K562 (cell line): ENCODE measurements around the gene XCL2. TPM values are rescaled to one million over a fixed set of nuclear protein-coding genes. Genes with fewer than 3 reads are reported as not detected.

Experiments used
- ATAC-seq: fragments of 200-7000 bp; cut with Tn5 transposase; 3 replicates; pipeline ENCODE4 v1.9.1; 2020; ENCODE audit warnings: moderate library complexity
- BruUV-seq: library from RNA; stranded (reverse); fragments of 400-500 nt; replicated peaks from 2 replicates; lab custom pipeline; 2021; lab: Mats Ljungman, UMichigan
- CTCF ChIA-PET: fragments of 300-600 bp; formaldehyde crosslinking; extraction: SDS; loops from one replicate; lab custom pipeline; 2021; ENCODE audit warnings: low intra/inter-chr PET ratio; lab: Yijun Ruan, JAX
- POLR2A ChIA-PET: fragments of 300-600, 350-650 bp; sonication (Branson Sonifier 250); formaldehyde crosslinking; extraction: SDS; loops from one replicate; lab custom pipeline; 2021; ENCODE audit warnings: antibody characterized with exemption, inconsistent platforms; lab: Yijun Ruan, JAX
- DNase-seq, 4 experiments: peaks; one replicate each; pipeline versions ENCODE4 v3.0.0 to v3.0.0-alpha.2; 2011 to 2018; ENCODE audit warnings: low spot score in 3 of 4, mixed read lengths in 3 of 4; ENCODE audit errors: extremely low read depth in 1 of 4
- FAIRE-seq: peaks from 2 replicates; lab custom pipeline; 2011; peaks lifted over from hg19 to GRCh38; lab: Jason Lieb, UNC
- H2AFZ ChIP-seq: 2 replicates; pipeline ENCODE4 v1.6.0; 2011; ENCODE audit warnings: low read depth, low read length, control low read depth, inconsistent platforms
- H3K27ac ChIP-seq: fragments of 200-600 bp; 3 replicates; pipeline ENCODE4 v1.8.0; 2011; ENCODE audit warnings: low read depth, mild to moderate bottlenecking, control low read depth, inconsistent platforms, low read length, moderate library complexity, mixed read lengths; ENCODE audit errors: extremely low read depth
- H3K27me3 ChIP-seq, 2 experiments: fragments of 300-600 bp in 1 of 2; 2 replicates in 1 of 2; 3 replicates in 1 of 2; pipeline versions ENCODE4 v1.6.0 to v1.8.0; 2011; ENCODE audit warnings: inconsistent platforms in 2 of 2, low read length in 2 of 2, mild to moderate bottlenecking in 1 of 2, mixed read lengths in 1 of 2, moderate library complexity in 1 of 2; ENCODE audit not compliant: control insufficient read depth in 2 of 2, insufficient read depth in 2 of 2
- H3K36me3 ChIP-seq: fragments of 300-600 bp; 3 replicates; pipeline ENCODE4 v1.8.0; 2011; ENCODE audit warnings: mild to moderate bottlenecking, low read length, inconsistent platforms; ENCODE audit not compliant: control insufficient read depth, insufficient read depth
- H3K4me1 ChIP-seq, 2 experiments: fragments of 200-600 bp in 1 of 2; replicated peaks in 1 of 2; 2 replicates in 1 of 2; 3 replicates in 1 of 2; pipeline versions ENCODE4 v1.5.1 to v1.8.0; 2011; ENCODE audit warnings: inconsistent platforms in 2 of 2, low read length in 2 of 2, mild to moderate bottlenecking in 1 of 2, mixed read lengths in 1 of 2, moderate library complexity in 1 of 2; ENCODE audit not compliant: control insufficient read depth in 2 of 2, insufficient read depth in 2 of 2
- H3K4me2 ChIP-seq: 2 replicates; pipeline ENCODE4 v1.6.1; 2011; ENCODE audit warnings: low read length, control low read depth, inconsistent platforms, mixed read lengths; ENCODE audit not compliant: insufficient read depth
- H3K4me3 ChIP-seq: fragments of 200-600 bp; sonication (generic), shearing (Covaris generic); 2 replicates; pipeline ENCODE4 v1.5.1; 2016; ENCODE audit warnings: control low read depth, inconsistent platforms
- H3K79me2 ChIP-seq: fragments of 200-600 bp; 3 replicates; pipeline ENCODE4 v1.8.0; 2011; ENCODE audit warnings: low read length, inconsistent platforms; ENCODE audit not compliant: control insufficient read depth, insufficient read depth
- H3K9ac ChIP-seq, 2 experiments: 2 replicates each; pipeline versions ENCODE4 v1.6.0 to v1.6.1; 2011; ENCODE audit warnings: low read depth in 2 of 2, low read length in 2 of 2, control low read depth in 1 of 2, inconsistent platforms in 1 of 2, mild to moderate bottlenecking in 1 of 2, mixed read lengths in 1 of 2; ENCODE audit not compliant: insufficient read depth in 1 of 2
- H3K9me1 ChIP-seq: one replicate; pipeline ENCODE4 v1.6.0; 2011; ENCODE audit warnings: inconsistent platforms, mild to moderate bottlenecking, low read length, moderate library complexity; ENCODE audit not compliant: control insufficient read depth, insufficient read depth
- H3K9me3 ChIP-seq: replicated peaks from 2 replicates; pipeline ENCODE4 v1.5.1; 2011; ENCODE audit warnings: low read depth, low read length, inconsistent platforms; ENCODE audit not compliant: control insufficient read depth, insufficient read depth
- H4K20me1 ChIP-seq: replicated peaks from 2 replicates; pipeline ENCODE4 v1.6.1; 2011; ENCODE audit warnings: low read length, inconsistent platforms, mixed read lengths; ENCODE audit not compliant: control insufficient read depth, insufficient read depth
- CHAMP1 ChIP-seq: fragments of 450-650 bp; IDR thresholded peaks from 2 replicates; pipeline ENCODE4 v1.6.1; 2016; ENCODE audit warnings: mild to moderate bottlenecking
- ETS1 ChIP-seq: conservative IDR thresholded peaks from 2 replicates; pipeline ENCODE4 v1.6.1; 2011; ENCODE audit warnings: low read depth, mild to moderate bottlenecking, low read length; ENCODE audit not compliant: control insufficient read depth
- KDM4B ChIP-seq, 2 experiments: fragments of 450-650 bp in 1 of 2; sonication (generic) in 1 of 2; IDR thresholded peaks; 2 replicates each; pipeline ENCODE4 v1.6.1; 2016 to 2017; ENCODE audit warnings: borderline replicate concordance in 2 of 2, antibody characterized with exemption in 1 of 2, low read depth in 1 of 2, mild to moderate bottlenecking in 1 of 2
- MAX ChIP-seq: sonication (generic); formaldehyde crosslinking; IDR thresholded peaks from 2 replicates; pipeline ENCODE4 v1.9.0; 2022; ENCODE audit warnings: mild to moderate bottlenecking, missing genetic modification reagents
- PATZ1 ChIP-seq: fragments of 250-450 bp; sonication (Bioruptor Pico); IDR thresholded peaks from 2 replicates; pipeline ENCODE4 v1.5.0; 2020; ENCODE audit warnings: mild to moderate bottlenecking, borderline replicate concordance
- SMARCA5 ChIP-seq: fragments of 450-650 bp; IDR thresholded peaks from 2 replicates; pipeline ENCODE4 v1.6.1; 2016
- SMARCB1 ChIP-seq: IDR thresholded peaks from 2 replicates; pipeline ENCODE4 v1.6.1; 2011; ENCODE audit warnings: improper control_type of control experiment, low read depth; ENCODE audit not compliant: insufficient read length
- SPI1 ChIP-seq: IDR thresholded peaks from 2 replicates; pipeline ENCODE4 v1.6.1; 2011; ENCODE audit warnings: low read depth, low read length, control low read depth, borderline replicate concordance
- ZNF143 ChIP-seq: sonication (generic); formaldehyde crosslinking; IDR thresholded peaks from 2 replicates; pipeline ENCODE4 v1.9.0; 2022; ENCODE audit warnings: mild to moderate bottlenecking, missing genetic modification reagents
- ZNF232 ChIP-seq: sonication (generic); formaldehyde crosslinking; IDR thresholded peaks from 2 replicates; pipeline ENCODE4 v1.8.0; 2022; ENCODE audit warnings: mild to moderate bottlenecking, missing genetic modification reagents
- ZNF274 ChIP-seq: IDR thresholded peaks from 2 replicates; pipeline ENCODE4 v1.6.1; 2011; ENCODE audit warnings: low read depth, mild to moderate bottlenecking, low read length, moderate library complexity, borderline replicate concordance
- ZNF398 ChIP-seq: fragments of 250-450 bp; sonication (Bioruptor Pico); IDR thresholded peaks from 2 replicates; pipeline ENCODE4 v1.8.0; 2021; ENCODE audit warnings: moderate library complexity, mild to moderate bottlenecking, inconsistent platforms
- ZNF830 ChIP-seq: fragments of 250-450 bp; sonication (Bioruptor Pico); IDR thresholded peaks from 2 replicates; pipeline ENCODE4 v1.5.0; 2021; ENCODE audit warnings: mild to moderate bottlenecking
- ZSCAN32 ChIP-seq: fragments of 450-650 bp; formaldehyde crosslinking; IDR thresholded peaks from 2 replicates; pipeline ENCODE4 v1.4.0; 2020; ENCODE audit warnings: mild to moderate bottlenecking, moderate library complexity
- WGBS: fragments of 100-300 bp; shearing (Covaris generic); methylation state at CpG from one replicate; pipeline ENCODE4 v1.1.6; 2016; ENCODE audit warnings: low coverage, mixed read lengths; ENCODE audit not compliant: insufficient coverage; ENCODE audit errors: missing lambda C conversion rate; 5-methylcytosine and 5-hydroxymethylcytosine counted together
- in situ Hi-C: fragments of 300-500 bp; cut with MboI; formaldehyde crosslinking; loops from 4 replicates; pipeline ENCODE4 v1.15.0; 2018; ENCODE audit warnings: inconsistent platforms, mixed read lengths
- intact Hi-C: fragments of 100-400 bp; cut with micrococcal nuclease; formaldehyde crosslinking; loops from 2 replicates; pipeline ENCODE4 v1.14.2; 2022
- polyA plus RNA-seq, 8 experiments: library from polyadenylated mRNA; depleted of rRNA in 4 of 8; stranded (reverse) in 5 of 8; unstranded in 3 of 8; fragments of >200 nt; fragmentation: Nextera tagmentation in 2 of 8; fragmentation: Illumina TruSeq in 1 of 8; extraction: Ambion mirVana in 2 of 8; extraction: Trizol in 1 of 8; gene quantifications; 2 replicates each; pipeline versions ENCODE4 v1.2.1 to v1.2.3, GENCODE V29; 2011 to 2014; ENCODE audit warnings: inconsistent platforms in 1 of 8, missing spikeins in 1 of 8
- total RNA-seq, 7 experiments: library from RNA; depleted of rRNA in 6 of 7; stranded (reverse); fragments of >200 nt in 6 of 7; fragmentation: Illumina TruSeq in 2 of 7; extraction: Trizol in 2 of 7; gene quantifications; 2 replicates each; pipeline versions ENCODE4 v1.2.1 to v1.2.3, GENCODE V29; 2011 to 2021; ENCODE audit warnings: low replicate concordance in 1 of 7

The XCL2 gene
- total and polyA plus RNA-seq, 9 of the 15 experiments (the other 6 are each of a cell fraction or from before 2014, with no cell fraction given), result not detected

- intact Hi-C loops, result no loop called here
- in situ Hi-C loops, result no loop called here
- TF ChIP-seq ZNF232 (CRISPR knock-in tag) (no peak), MAX (CRISPR knock-in tag) (no peak), ZNF274 (no peak), ZSCAN32 (CRISPR knock-in tag) (no peak), PATZ1 (CRISPR knock-in tag) (no peak), ZNF143 (no peak), SMARCB1 (no peak), ZNF830 (CRISPR knock-in tag) (no peak), ZNF398 (CRISPR knock-in tag) (no peak), SMARCA5 (no peak), KDM4B (IDR thresholded peaks at IDR 0.05; ENCODE audit: borderline replicate concordance in 2 of 2, low read depth in 1 of 2) (no peak), ETS1 (no peak), CHAMP1 (no peak), SPI1 (no peak)
These were observed 11.8 kb upstream of the XCL2 start for GRCh38 chr1:168555508-168556046.

More at GRCh38 chr1:168555508-168556046, 11.8 kb upstream of the XCL2 start:
- no peaks in the 10 kb centered on the region for H3K36me3 ChIP-seq
- no peaks in the 10 kb centered on the region for H4K20me1 ChIP-seq
- H3K27ac ChIP-seq, result no peak overlapping the region
- no peak overlapping the region for H3K4me3 ChIP-seq
- ATAC-seq (no peak), DNase-seq (no peak), FAIRE-seq (no peak)
- H3K9ac ChIP-seq, result no peak overlapping the region
- H3K9me3 ChIP-seq, result no peaks in the 10 kb centered on the region
- H2AFZ ChIP-seq, result no peak overlapping the region
- H3K9me1 ChIP-seq, result no peaks in the 10 kb centered on the region
- ChIA-PET POLR2A (interaction anchor here (0.6 kb wide), 1 partner anchor 843 kb away, joined by 3 read pairs; no protein-coding TSS in a partner anchor), CTCF (no interaction called here)
- 1% methylated on average over 3 of the region's 3 CpGs for WGBS
- H3K4me1 ChIP-seq, result no peaks in the 10 kb centered on the region
- no TSS peak for BruUV-seq
- peaks cover 0 to 7% of the 10 kb centered on the region in 2 experiments; a peak in 1 of 5 replicates for H3K27me3 ChIP-seq
- H3K4me2 ChIP-seq, result no peak overlapping the region
- H3K79me2 ChIP-seq, result no peaks in the 10 kb centered on the region
